Ascending aorta (tissue), 2 donors: ENCODE measurements around the gene SLC24A3. TPM values are rescaled to one million over a fixed set of nuclear protein-coding genes. Genes with fewer than 3 reads are reported as not detected.
"Not testable (repeated sequence)": the region's sequence is repeated elsewhere in the genome, so short reads cannot be mapped to it uniquely, and the experiment has no call there.

Experiments
- DNase-seq, 2 donors: peaks; one replicate each; pipeline ENCODE4 v3.0.0-alpha.2; 2019; ENCODE audit warnings: low spot score in 2 of 2
- H3K27ac ChIP-seq, 2 donors: fragments of 200-600 bp; sonication (generic); one replicate each; pipeline ENCODE4 v1.5.1; 2016 to 2017; ENCODE audit warnings: mild to moderate bottlenecking in 1 of 2
- H3K27me3 ChIP-seq: fragments of 200-600 bp; sonication (generic); one replicate; pipeline ENCODE4 v1.5.1; 2017
- H3K36me3 ChIP-seq, 2 donors: fragments of 200-600 bp; sonication (generic); one replicate each; pipeline ENCODE4 v1.5.1; 2016
- H3K4me1 ChIP-seq, 2 donors: fragments of 200-600 bp; sonication (generic); one replicate each; pipeline ENCODE4 v1.5.1; 2016 to 2017; ENCODE audit warnings: mild to moderate bottlenecking in 1 of 2
- H3K4me3 ChIP-seq, 2 donors: fragments of 200-600 bp; sonication (generic); one replicate each; pipeline ENCODE4 v1.5.1; 2016 to 2017; ENCODE audit warnings: mild to moderate bottlenecking in 1 of 2
- H3K9me3 ChIP-seq, 2 donors: fragments of 200-600 bp; sonication (generic); one replicate each; pipeline ENCODE4 v1.5.1; 2016
- intact Hi-C: fragments of 100-400 bp; cut with DNase I; formaldehyde crosslinking; loops from one replicate; pipeline ENCODE4 v1.15.1; 2023
- total RNA-seq: library from RNA; depleted of rRNA; stranded (reverse); fragments of >200 nt; gene quantifications from one replicate; pipeline ENCODE4 v1.1.0, GENCODE V29; 2016
- TF ChIP-seq, protein P1 (sequence below), 3 experiments: fragments of 200-600 bp in 2 of 3; fragments of 450-650 bp in 1 of 3; sonication (generic) in 2 of 3; IDR thresholded peaks; one replicate each; pipeline ENCODE4 v1.5.1; 2016 to 2019; ENCODE audit warnings: antibody characterized with exemption in 3 of 3, mild to moderate bottlenecking in 1 of 3, moderate library complexity in 1 of 3

Gene SLC24A3
- total RNA-seq, 1 donor from 2014 or later = 12.9 TPM

GRCh38 chr20:19749618-19750071, 537.2 kb downstream of the SLC24A3 start:
- Histone ChIP-seq H3K27ac (no peak overlapping the region), H3K27me3 (no peaks in the 10 kb centered on the region), H3K9me3 (no peaks in the 10 kb centered on the region), H3K4me3 (no peak overlapping the region), H3K4me1 (peaks cover 0 to 12% of the 10 kb centered on the region in 2 donors), H3K36me3 (no peaks in the 10 kb centered on the region)
- no peak for DNase-seq
- TF ChIP-seq, protein P1, sequence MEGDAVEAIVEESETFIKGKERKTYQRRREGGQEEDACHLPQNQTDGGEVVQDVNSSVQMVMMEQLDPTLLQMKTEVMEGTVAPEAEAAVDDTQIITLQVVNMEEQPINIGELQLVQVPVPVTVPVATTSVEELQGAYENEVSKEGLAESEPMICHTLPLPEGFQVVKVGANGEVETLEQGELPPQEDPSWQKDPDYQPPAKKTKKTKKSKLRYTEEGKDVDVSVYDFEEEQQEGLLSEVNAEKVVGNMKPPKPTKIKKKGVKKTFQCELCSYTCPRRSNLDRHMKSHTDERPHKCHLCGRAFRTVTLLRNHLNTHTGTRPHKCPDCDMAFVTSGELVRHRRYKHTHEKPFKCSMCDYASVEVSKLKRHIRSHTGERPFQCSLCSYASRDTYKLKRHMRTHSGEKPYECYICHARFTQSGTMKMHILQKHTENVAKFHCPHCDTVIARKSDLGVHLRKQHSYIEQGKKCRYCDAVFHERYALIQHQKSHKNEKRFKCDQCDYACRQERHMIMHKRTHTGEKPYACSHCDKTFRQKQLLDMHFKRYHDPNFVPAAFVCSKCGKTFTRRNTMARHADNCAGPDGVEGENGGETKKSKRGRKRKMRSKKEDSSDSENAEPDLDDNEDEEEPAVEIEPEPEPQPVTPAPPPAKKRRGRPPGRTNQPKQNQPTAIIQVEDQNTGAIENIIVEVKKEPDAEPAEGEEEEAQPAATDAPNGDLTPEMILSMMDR (IDR thresholded peaks at IDR 0.05) = no peak
- intact Hi-C loops = no loop called here

GRCh38 chr20:19750101-19750606, 537.7 kb downstream of the SLC24A3 start:
- TF ChIP-seq, protein P1 (IDR thresholded peaks at IDR 0.05) = no peak
- H3K4me1 ChIP-seq = peaks cover 0 to 12% of the 10 kb centered on the region in 2 donors
- no peak overlapping the region for H3K4me3 ChIP-seq
- no peaks in the 10 kb centered on the region for H3K9me3 ChIP-seq
- intact Hi-C loops = no loop called here
- no peaks in the 10 kb centered on the region for H3K36me3 ChIP-seq
- no peaks in the 10 kb centered on the region for H3K27me3 ChIP-seq
- no peak overlapping the region for H3K27ac ChIP-seq
- DNase-seq = no peak

DNA sequence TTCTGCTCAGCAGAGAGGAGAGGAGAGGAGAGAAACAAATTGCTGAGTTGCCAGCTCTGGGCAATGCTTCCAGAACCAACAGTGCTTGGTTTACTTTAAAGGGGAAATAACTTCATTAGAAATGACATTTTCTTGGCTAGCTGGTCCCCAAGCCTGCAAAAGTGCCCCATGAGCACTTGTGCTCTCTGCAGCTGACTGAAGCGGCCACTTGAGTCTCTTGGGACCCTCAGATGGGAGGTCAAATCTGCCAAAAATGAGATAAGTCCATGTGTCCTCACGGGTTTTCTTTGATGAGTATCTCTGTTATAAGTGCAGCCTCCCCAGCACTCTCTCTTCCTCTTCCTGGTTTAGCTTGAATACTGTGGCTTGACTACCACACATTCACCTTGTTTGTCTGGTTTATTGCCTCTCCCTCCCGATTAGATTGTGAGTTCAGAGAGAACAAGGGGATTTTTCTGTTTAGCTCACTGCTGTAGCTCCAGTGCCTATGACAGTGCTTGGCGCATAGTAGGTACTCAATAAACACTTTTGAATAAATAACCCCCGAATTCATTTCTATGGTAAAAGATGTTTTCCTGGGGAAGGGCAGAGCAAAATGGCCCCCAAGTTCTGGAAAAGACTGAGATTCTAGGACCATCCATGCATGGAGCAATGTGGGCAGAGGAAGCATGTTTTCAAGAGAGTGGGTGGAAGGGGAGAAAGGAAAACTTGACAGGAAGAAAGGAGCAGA, 538.6 kb downstream of the SLC24A3 start:
- Histone ChIP-seq H3K27me3 (no peaks in the 10 kb centered on the region), H3K4me1 (peaks cover 0 to 12% of the 10 kb centered on the region in 2 donors), H3K9me3 (no peaks in the 10 kb centered on the region), H3K36me3 (no peaks in the 10 kb centered on the region), H3K27ac (no peak overlapping the region), H3K4me3 (no peak overlapping the region)
- TF ChIP-seq, protein P1 (IDR thresholded peaks at IDR 0.05) = no peak
- no peak for DNase-seq
- intact Hi-C loops = no loop called here

GRCh38 chr20:19754201-19754600, 541.8 kb downstream of the SLC24A3 start:
- not testable (repeated sequence) for DNase-seq

GRCh38 chr20:19756761-19757486, 544.5 kb downstream of the SLC24A3 start:
- intact Hi-C loops = loop anchor here (5.0 kb wide), 1 partner anchor 130 kb away; no protein-coding TSS in a partner anchor
- Histone ChIP-seq H3K4me3 (peak overlapping the region; percentile 92 to 97), H3K36me3 (no peaks in the 10 kb centered on the region), H3K9me3 (no peaks in the 10 kb centered on the region), H3K27ac (peak overlapping the region; percentile 97), H3K4me1 (peaks cover 5 to 17% of the 10 kb centered on the region in 2 donors), H3K27me3 (no peaks in the 10 kb centered on the region)
- TF ChIP-seq, protein P1 (IDR thresholded peaks at IDR 0.05) = no peak
- DNase-seq = peak in 1 of 2 donors; percentile 53

More at GRCh38 chr20:19754201-19754600, 541.8 kb downstream of the SLC24A3 start:
- H3K27ac ChIP-seq, H3K4me3 ChIP-seq, H3K27me3 ChIP-seq, H3K36me3 ChIP-seq, intact Hi-C loops, H3K9me3 ChIP-seq: not testable (repeated sequence)
- peaks cover 5 to 19% of the 10 kb centered on the region in 2 donors for H3K4me1 ChIP-seq
